K562 (cell line): ENCODE results near the gene HSPA14. TPM values are rescaled to one million over a fixed set of nuclear protein-coding genes. Genes with fewer than 3 reads are reported as not detected.

ENCODE experiments used
- EGR1 ChIP-seq: fragments of 450-650 bp; conservative IDR thresholded peaks from 2 replicates; pipeline ENCODE4 v1.6.1; 2017; ENCODE audit warnings: mild to moderate bottlenecking
- POLR2B ChIP-seq: fragments of 450-650 bp; IDR thresholded peaks from 2 replicates; pipeline ENCODE4 v1.6.1; 2018; ENCODE audit warnings: low read depth; ENCODE audit not compliant: partially characterized antibody
- RCOR1 ChIP-seq, 2 experiments: IDR thresholded peaks; 2 replicates each; pipeline ENCODE4 v1.6.1; 2012; ENCODE audit warnings: low read depth in 2 of 2, low read length in 2 of 2, borderline replicate concordance in 1 of 2, improper control_type of control experiment in 1 of 2
- RFX5 ChIP-seq: IDR thresholded peaks from 2 replicates; pipeline ENCODE4 v1.6.1; 2011; ENCODE audit warnings: low read depth, mild to moderate bottlenecking, improper control_type of control experiment, low read length
- RHOXF2B ChIP-seq: fragments of 250-450 bp; sonication (Bioruptor Pico); conservative IDR thresholded peaks from 2 replicates; pipeline ENCODE4 v1.5.1; 2021
- TAL1 ChIP-seq: fragments of 450-650 bp; IDR thresholded peaks from 2 replicates; pipeline ENCODE4 v1.6.1; 2016; ENCODE audit warnings: mild to moderate bottlenecking
- polyA plus RNA-seq, 8 experiments: library from polyadenylated mRNA; depleted of rRNA in 4 of 8; stranded (reverse) in 5 of 8; unstranded in 3 of 8; fragments of >200 nt; fragmentation: Nextera tagmentation in 2 of 8; fragmentation: Illumina TruSeq in 1 of 8; extraction: Ambion mirVana in 2 of 8; extraction: Trizol in 1 of 8; gene quantifications; 2 replicates each; pipeline versions ENCODE4 v1.2.1 to v1.2.3, GENCODE V29; 2011 to 2014; ENCODE audit warnings: inconsistent platforms in 1 of 8, missing spikeins in 1 of 8
- total RNA-seq, 7 experiments: library from RNA; depleted of rRNA in 6 of 7; stranded (reverse); fragments of >200 nt in 6 of 7; fragmentation: Illumina TruSeq in 2 of 7; extraction: Trizol in 2 of 7; gene quantifications; 2 replicates each; pipeline versions ENCODE4 v1.2.1 to v1.2.3, GENCODE V29; 2011 to 2021; ENCODE audit warnings: low replicate concordance in 1 of 7
- TF ChIP-seq, protein P1 (sequence below): fragments of 250-450 bp; sonication (Bioruptor Pico); IDR thresholded peaks from 2 replicates; pipeline ENCODE4 v1.4.0; 2020
- TF ChIP-seq, protein P2 (sequence below), 2 experiments: fragments of 450-650 bp in 1 of 2; sonication (generic) in 1 of 2; formaldehyde crosslinking in 1 of 2; IDR thresholded peaks; 2 replicates each; pipeline versions ENCODE4 v1.7.1 to v1.9.0; 2016 to 2022; ENCODE audit warnings: inconsistent platforms in 1 of 2, mild to moderate bottlenecking in 1 of 2, missing genetic modification reagents in 1 of 2
- TF ChIP-seq, protein P3 (sequence below): fragments of 250-450 bp; sonication (Bioruptor Pico); IDR thresholded peaks from 2 replicates; pipeline ENCODE4 v1.4.0; 2020; ENCODE audit warnings: mild to moderate bottlenecking, moderate library complexity

The HSPA14 gene
- total and polyA plus RNA-seq, 9 of the 15 experiments (the other 6 are each of a cell fraction or from before 2014, with no cell fraction given): 41.9 to 75.0 (median 63.2) TPM

DNA sequence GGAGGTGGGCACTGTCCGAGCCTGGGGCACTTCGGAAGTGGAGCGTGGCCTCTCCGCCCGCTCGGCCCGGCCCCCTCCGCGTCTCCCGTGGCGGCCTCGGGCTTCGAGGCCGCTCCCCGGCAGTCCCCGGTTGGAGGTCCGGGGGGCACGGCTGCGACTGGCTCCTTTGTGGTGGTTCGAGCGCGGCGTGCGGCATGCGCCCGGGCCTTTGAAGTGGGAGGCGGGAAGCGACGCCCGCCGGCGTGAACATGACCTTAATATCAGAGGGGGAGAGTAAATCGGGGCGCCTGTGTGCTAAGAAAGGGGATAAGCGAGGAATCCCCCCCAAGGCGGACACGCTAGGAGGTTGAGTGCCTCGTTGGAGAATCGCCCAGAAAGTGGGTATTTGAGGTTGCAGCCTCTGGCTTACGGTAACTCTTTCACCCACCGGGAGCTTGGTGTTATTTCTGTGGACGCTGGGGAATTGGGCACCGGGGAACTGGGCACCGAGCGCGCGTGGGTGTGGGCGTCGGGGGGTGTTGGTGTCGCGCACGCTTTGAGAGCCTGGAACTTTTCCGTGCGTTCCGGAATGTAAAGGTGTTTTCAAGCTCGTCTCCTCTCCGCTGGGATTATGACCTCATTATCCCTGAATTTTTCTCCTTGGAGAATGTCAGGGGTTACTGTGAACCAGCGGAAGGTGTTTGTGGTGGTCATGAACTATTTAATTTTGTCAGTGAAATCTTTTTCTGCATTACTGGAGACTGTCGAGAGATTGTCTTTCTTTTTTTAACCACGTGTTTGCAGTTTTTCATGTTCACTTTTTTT is 41.2 kb downstream of the HSPA14 start (continued):
- TF ChIP-seq, protein P1, sequence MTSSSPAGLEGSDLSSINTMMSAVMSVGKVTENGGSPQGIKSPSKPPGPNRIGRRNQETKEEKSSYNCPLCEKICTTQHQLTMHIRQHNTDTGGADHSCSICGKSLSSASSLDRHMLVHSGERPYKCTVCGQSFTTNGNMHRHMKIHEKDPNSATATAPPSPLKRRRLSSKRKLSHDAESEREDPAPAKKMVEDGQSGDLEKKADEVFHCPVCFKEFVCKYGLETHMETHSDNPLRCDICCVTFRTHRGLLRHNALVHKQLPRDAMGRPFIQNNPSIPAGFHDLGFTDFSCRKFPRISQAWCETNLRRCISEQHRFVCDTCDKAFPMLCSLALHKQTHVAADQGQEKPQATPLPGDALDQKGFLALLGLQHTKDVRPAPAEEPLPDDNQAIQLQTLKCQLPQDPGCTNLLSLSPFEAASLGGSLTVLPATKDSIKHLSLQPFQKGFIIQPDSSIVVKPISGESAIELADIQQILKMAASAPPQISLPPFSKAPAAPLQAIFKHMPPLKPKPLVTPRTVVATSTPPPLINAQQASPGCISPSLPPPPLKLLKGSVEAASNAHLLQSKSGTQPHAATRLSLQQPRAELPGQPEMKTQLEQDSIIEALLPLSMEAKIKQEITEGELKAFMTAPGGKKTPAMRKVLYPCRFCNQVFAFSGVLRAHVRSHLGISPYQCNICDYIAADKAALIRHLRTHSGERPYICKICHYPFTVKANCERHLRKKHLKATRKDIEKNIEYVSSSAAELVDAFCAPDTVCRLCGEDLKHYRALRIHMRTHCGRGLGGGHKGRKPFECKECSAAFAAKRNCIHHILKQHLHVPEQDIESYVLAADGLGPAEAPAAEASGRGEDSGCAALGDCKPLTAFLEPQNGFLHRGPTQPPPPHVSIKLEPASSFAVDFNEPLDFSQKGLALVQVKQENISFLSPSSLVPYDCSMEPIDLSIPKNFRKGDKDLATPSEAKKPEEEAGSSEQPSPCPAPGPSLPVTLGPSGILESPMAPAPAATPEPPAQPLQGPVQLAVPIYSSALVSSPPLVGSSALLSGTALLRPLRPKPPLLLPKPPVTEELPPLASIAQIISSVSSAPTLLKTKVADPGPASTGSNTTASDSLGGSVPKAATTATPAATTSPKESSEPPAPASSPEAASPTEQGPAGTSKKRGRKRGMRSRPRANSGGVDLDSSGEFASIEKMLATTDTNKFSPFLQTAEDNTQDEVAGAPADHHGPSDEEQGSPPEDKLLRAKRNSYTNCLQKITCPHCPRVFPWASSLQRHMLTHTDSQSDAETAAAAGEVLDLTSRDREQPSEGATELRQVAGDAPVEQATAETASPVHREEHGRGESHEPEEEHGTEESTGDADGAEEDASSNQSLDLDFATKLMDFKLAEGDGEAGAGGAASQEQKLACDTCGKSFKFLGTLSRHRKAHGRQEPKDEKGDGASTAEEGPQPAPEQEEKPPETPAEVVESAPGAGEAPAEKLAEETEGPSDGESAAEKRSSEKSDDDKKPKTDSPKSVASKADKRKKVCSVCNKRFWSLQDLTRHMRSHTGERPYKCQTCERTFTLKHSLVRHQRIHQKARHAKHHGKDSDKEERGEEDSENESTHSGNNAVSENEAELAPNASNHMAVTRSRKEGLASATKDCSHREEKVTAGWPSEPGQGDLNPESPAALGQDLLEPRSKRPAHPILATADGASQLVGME (CRISPR knock-in tag): 0 out of 2 replicates have a peak, but pooled peaks have one; percentile 38
- TF ChIP-seq, protein P2, sequence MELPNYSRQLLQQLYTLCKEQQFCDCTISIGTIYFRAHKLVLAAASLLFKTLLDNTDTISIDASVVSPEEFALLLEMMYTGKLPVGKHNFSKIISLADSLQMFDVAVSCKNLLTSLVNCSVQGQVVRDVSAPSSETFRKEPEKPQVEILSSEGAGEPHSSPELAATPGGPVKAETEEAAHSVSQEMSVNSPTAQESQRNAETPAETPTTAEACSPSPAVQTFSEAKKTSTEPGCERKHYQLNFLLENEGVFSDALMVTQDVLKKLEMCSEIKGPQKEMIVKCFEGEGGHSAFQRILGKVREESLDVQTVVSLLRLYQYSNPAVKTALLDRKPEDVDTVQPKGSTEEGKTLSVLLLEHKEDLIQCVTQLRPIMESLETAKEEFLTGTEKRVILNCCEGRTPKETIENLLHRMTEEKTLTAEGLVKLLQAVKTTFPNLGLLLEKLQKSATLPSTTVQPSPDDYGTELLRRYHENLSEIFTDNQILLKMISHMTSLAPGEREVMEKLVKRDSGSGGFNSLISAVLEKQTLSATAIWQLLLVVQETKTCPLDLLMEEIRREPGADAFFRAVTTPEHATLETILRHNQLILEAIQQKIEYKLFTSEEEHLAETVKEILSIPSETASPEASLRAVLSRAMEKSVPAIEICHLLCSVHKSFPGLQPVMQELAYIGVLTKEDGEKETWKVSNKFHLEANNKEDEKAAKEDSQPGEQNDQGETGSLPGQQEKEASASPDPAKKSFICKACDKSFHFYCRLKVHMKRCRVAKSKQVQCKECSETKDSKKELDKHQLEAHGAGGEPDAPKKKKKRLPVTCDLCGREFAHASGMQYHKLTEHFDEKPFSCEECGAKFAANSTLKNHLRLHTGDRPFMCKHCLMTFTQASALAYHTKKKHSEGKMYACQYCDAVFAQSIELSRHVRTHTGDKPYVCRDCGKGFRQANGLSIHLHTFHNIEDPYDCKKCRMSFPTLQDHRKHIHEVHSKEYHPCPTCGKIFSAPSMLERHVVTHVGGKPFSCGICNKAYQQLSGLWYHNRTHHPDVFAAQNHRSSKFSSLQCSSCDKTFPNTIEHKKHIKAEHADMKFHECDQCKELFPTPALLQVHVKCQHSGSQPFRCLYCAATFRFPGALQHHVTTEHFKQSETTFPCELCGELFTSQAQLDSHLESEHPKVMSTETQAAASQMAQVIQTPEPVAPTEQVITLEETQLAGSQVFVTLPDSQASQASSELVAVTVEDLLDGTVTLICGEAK (IDR thresholded peaks at IDR 0.05): no peak
- TF ChIP-seq, protein P2 (CRISPR knock-in tag; IDR thresholded peaks at IDR 0.05): no peak
- TF ChIP-seq EGR1 (peak; percentile 85), RHOXF2B (no peak), RCOR1 (IDR thresholded peaks at IDR 0.05; ENCODE audit: borderline replicate concordance in 1 of 2, low read depth in 2 of 2, low read length in 2 of 2) (no peak), TAL1 (no peak), POLR2B (no peak), RFX5 (no peak)
- TF ChIP-seq, protein P3, sequence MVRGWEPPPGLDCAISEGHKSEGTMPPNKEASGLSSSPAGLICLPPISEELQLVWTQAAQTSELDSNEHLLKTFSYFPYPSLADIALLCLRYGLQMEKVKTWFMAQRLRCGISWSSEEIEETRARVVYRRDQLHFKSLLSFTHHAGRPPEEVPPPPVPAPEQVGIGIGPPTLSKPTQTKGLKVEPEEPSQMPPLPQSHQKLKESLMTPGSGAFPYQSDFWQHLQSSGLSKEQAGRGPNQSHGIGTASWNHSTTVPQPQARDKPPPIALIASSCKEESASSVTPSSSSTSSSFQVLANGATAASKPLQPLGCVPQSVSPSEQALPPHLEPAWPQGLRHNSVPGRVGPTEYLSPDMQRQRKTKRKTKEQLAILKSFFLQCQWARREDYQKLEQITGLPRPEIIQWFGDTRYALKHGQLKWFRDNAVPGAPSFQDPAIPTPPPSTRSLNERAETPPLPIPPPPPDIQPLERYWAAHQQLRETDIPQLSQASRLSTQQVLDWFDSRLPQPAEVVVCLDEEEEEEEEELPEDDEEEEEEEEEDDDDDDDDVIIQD (CRISPR knock-in tag): no peak
